Amniotic stem cell (primary cell): ENCODE results near the gene TNF.
A peak's percentile ranks its signal among the peaks of the same experiment; 100 is the strongest.
"Not testable (repeated sequence)": the region's sequence is repeated elsewhere in the genome, so short reads cannot be mapped to it uniquely, and the experiment has no call there.

Experiments used
- DNase-seq: peaks from one replicate; lab custom pipeline; 2025; lab: John Stamatoyannopoulos, UW

The TNF gene

GRCh38 chr6:31544676-31545075 lies 30.7 kb upstream of the TNF start:
- no peak for DNase-seq

DNA sequence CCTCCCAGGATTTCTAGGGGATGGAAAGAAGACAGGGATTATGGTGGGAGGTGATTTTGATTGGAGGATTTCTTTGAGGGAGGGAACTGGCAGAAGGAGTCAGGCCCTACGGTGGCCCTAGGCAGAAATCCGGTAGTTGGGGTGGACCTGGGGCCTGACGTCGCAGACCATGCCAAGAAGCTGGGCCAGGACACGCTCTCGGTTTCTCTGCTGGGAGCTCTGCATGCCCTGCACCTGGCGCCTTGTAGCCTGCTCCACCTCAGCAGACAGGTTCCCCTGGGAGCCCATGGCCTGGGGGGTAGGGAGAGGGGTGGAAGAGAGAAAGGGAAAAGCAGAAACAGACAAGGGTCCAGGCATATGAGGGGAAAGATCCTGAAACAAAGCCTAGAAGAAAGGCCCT lies 30.1 kb upstream of the TNF start:
- DNase-seq: no peak

DNA sequence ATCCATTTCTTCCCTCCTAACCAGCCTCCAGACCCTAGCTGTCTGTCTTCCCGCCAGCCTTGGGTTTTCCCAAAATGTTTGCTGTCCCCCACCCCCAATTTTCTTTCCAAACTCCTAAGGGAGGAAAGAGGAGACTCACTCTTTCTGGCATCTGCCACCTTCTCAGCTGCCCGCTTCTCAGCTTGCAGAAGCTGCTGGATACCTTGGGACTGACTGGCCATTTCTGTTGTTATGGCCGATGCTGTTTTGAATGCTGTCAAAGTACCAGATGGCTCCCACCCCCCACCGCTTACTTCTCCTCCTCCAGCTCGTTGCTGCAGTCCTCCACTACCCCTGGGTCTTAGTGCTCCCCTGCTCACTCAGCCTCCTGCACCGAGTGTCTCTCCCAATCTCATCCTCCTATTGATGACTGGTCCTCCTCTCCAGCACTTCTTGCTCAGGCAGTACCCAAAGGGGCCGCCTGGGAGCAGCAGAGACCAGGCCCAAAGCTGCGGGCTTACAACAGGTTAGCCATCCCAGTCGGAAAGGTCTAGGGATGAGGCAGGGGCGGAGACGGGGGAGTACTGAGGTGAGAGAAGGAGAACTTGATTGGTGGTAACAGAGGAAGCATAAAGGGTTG lies 28.9 kb upstream of the TNF start, which contains the start of gene ATP6V1G2:
ATP6V1G2 (minus strand) TSS at position 270 of the 619 bp plus-strand sequence; CDS start at position 221, 49 bp downstream.
- peak; percentile 80 for DNase-seq

- DNase-seq: peak; percentile 97
Observed at GRCh38 chr6:31546958-31547726, 28.2 kb upstream of the TNF start, which contains the start of gene NFKBIL1. Gene NFKBIL1, plus strand, starts transcription at chr6:31547608. Its CDS starts 87 bp downstream, at chr6:31547695.

GRCh38 chr6:31547727-31548543 lies 27.4 kb upstream of the TNF start:
- no peak for DNase-seq

GRCh38 chr6:31548544-31548873 lies 26.9 kb upstream of the TNF start:
- no peak for DNase-seq

DNA sequence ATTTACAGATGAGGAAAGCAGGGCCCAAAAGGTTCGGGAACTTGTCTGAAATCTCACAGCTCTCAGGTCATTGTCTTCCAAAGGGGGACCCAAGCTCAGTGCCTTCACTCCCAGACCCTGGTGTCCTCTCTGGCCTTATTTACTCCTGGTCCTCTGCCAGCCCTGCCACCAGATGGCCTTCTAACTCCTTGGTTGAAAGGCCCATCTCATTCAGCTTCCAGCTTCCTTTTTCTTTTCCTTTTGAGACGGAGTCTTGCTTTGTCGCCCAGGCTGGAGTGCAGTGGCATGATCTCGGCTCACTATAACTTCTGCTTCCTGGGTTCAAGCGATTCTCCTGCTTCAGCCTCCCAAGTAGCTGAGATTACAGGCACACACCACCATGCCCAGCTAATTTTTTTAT lies 24.0 kb upstream of the TNF start:
- not testable (repeated sequence) for DNase-seq

DNA sequence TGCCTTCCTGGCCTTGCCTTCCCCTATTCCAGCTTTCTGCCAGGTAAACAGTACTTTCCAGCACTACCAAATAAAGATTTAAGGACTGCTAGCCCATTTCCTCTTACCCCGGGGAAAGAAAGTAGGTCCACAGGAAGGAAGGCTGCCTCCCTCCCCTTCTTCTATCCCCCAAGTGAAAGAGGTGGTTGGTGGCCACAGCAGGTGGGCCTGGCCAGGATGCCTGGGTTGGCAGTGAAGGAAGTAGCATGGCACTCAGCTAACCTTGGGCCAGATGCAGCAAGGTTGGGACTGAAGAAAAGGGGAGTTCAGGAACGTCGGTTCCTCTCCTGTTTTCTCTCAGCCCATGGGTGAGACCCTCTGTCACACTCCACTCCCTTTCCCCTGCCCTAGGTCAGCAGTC lies 19.1 kb upstream of the TNF start:
- no peak for DNase-seq

DNA sequence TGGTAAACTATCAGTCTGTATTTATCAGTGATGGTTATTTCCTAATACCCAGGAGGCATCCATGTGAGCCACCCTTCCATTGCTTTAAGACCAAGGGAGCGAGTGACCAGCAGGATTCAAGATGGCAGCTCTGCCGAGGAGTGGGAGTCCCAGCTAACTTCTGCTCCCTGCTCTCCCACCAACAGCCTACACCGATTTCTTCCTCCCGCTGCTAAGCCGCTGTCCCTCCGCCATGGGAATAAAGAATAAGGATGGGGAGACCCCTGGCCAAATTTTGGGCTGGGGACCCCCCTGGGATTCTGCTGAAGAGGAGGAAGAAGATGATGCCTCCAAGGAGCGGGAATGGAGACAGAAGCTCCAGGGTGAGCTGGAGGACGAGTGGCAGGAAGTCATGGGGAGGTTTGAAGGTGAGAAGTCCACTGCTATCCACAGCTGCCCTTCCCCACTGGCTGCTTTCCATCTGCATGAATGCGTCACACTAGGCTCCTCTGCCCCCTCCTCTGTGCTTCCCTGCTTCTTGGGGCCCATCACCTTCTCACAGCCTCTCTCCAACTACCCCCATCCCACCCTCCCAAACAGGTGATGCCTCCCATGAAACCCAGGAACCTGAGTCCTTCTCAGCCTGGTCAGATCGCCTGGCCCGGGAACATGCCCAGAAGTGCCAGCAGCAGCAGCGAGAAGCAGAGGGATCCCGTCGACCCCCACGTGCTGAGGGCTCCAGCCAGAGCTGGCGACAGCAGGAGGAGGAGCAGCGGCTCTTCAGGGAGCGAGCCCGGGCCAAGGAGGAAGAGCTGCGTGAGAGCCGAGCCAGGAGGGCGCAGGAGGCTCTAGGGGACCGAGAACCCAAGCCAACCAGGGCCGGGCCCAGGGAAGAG lies 17.7 kb upstream of the TNF start:
- no peak for DNase-seq

- no peak for DNase-seq
Observed at GRCh38 chr6:31558318-31558625, 17.1 kb upstream of the TNF start.

DNA sequence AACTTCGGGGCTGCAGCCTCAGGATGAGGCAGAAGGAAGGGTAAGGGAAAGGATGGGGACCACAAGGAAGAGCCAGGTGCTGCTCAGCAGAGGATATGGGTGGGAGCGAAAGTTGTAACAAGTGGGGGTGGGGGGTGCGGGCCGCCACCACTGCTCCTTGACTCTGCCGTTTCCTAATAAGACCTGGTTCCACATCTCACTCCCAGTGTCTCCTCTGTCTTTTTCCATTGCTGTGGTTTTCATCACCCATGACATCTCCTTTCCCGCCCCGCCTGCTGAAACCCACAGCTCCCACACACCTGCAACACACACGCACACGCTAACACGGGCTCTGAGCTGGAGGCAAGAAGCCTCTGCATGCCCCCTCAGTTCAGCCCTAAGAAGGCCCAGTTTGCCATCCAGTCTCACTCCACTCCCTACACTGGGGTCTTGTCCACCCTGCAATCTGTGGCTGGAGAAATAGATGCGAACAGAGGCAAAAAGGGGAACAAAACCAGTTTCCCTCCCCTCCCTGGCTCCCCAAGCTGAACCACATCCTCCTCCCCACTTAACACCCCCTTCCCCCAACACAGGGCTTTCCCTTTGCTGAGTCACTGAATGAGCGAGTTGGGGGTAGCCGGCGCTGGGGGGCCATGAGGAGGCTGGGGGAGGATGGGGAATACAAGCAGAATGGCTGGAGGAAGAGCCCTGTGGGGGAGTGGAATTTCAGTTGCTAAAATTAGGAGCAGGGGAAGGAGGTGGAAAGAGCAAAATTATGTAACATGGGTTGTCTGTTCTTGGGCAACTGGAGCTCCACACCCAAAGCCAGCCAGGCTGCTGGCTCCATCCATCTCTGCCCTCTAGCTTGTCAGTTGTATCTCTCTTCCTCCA lies 16.5 kb upstream of the TNF start:
- DNase-seq: no peak

DNA sequence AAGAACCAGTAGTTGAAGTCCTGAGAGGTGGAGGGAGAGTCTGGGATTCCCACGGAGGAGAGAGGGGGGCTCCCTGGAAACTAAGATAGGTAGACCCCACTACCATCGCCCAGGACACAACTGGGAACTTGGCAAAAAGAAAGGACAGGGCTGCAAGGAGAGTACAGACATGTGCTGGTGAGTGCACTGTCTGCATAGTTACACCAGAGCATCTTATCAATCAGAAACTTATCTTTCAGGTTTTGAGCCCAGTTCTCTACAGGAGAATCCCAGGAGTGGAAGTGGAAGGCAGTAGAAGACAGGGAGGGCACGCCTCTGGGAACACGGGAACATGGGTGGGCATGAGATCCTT lies 15.8 kb upstream of the TNF start:
- DNase-seq: no peak

DNA sequence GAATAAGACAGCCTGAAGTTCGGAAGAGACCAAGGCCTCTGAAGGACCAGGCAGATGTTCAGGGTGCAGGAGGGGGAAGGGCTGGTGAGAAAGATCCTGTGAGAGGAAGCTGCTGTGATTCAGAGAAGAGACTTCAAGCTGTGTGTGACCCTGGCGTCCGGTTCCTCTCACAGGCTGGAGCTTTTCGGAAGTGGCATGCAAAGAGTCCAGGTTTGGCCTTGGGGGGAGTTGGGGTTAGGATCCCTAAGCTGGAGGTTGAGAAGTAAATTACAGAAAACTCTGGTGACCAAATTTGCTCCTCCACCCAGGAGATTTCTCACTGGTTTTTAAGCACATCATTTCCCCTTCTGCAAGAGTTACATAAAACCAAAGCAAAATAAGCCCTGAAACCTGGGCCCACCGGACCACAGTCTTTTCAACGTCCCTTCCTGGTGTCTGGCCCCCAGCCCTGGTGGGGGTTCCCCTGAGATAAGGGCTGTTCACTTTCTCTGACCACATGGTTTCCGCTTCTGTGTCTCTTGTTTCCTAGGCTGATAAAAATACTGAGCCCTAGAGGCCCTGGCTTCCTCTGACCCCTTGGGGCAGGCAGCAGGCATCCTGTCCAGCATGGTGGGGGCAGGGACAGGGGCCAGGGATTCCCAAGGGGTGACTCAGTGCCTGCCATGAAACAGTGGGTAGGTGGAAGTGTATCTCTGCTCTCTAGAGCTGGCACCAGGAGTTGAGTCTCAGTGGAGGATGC lies 15.2 kb upstream of the TNF start:
- DNase-seq: no peak

- no peak for DNase-seq
Observed at GRCh38 chr6:31560697-31561058, 14.7 kb upstream of the TNF start.

GRCh38 chr6:31567531-31568370 lies 7.6 kb upstream of the TNF start:
- DNase-seq: no peak

DNA sequence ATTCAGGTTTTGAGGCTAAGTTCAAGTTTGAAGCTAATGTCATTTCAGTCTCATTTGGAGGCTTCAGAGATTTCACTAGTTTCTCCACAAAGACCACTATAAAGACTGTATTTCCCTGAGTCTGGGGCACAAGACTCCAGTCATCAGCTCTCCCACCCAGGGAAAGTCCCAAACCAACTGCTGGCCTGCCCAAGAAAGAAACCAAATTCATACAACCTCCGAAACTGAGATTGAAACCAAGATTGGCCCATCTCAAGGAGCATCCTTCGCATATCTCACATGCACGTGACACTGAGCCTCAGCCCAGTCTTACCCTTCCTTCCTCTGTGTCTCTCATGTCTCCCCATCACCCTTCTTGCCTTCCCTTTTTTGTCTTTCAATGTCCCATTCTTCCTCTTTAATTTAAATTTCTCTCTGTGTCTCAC lies 6.8 kb upstream of the TNF start:
- DNase-seq: no peak

GRCh38 chr6:31569861-31570536 lies 5.4 kb upstream of the TNF start:
- no peak for DNase-seq

GRCh38 chr6:31572041-31572911 lies 3.1 kb upstream of the TNF start, which contains the start of gene LTA:
Gene LTA, plus strand, starts transcription at chr6:31572289. Its CDS starts 454 bp downstream, at chr6:31572743.
- no peak for DNase-seq
